Keratinocyte (primary cell): ENCODE measurements around the gene PIGA. TPM values are rescaled to one million over a fixed set of nuclear protein-coding genes. Genes with fewer than 3 reads are reported as not detected.

ENCODE experiments used
- DNase-seq: peaks from one replicate; pipeline ENCODE4 v3.0.0-alpha.2; 2011; ENCODE audit warnings: low read depth, missing footprints, low spot score
- FAIRE-seq: peaks from 2 replicates; lab custom pipeline; 2011; peaks lifted over from hg19 to GRCh38; lab: Jason Lieb, UNC
- H2AFZ ChIP-seq: 2 replicates; pipeline ENCODE4 v1.6.0; 2012; ENCODE audit warnings: low read length, control low read depth, inconsistent platforms; ENCODE audit not compliant: control insufficient read depth
- H3K27ac ChIP-seq: 2 replicates; pipeline ENCODE4 v1.5.1; 2011; ENCODE audit warnings: low read length; ENCODE audit not compliant: control insufficient read depth, insufficient read depth
- H3K27me3 ChIP-seq: 3 replicates; pipeline ENCODE4 v1.6.0; 2011; ENCODE audit warnings: low read length; ENCODE audit not compliant: control insufficient read depth, insufficient read depth; ENCODE audit errors: extremely low read depth
- H3K36me3 ChIP-seq, 2 experiments: 2 replicates in 1 of 2; 3 replicates in 1 of 2; pipeline ENCODE4 v1.5.1; 2011; ENCODE audit warnings: low read length in 2 of 2, mild to moderate bottlenecking in 1 of 2; ENCODE audit not compliant: control insufficient read depth in 2 of 2, insufficient read depth in 2 of 2; ENCODE audit errors: extremely low read depth in 1 of 2
- H3K4me1 ChIP-seq: 3 replicates; pipeline ENCODE4 v1.5.1; 2011; ENCODE audit warnings: low read length; ENCODE audit not compliant: control insufficient read depth, insufficient read depth; ENCODE audit errors: extremely low read depth
- H3K4me2 ChIP-seq: 3 replicates; pipeline ENCODE4 v1.6.0; 2011; ENCODE audit warnings: low read depth, low read length; ENCODE audit not compliant: control insufficient read depth, insufficient read depth; ENCODE audit errors: extremely low read depth
- H3K4me3 ChIP-seq, 3 experiments: fragments of 200-600 bp in 1 of 3; sonication (generic) in 1 of 3; 2 replicates in 2 of 3; 3 replicates in 1 of 3; pipeline ENCODE4 v1.5.1; 2011 to 2016; ENCODE audit warnings: low read length in 3 of 3, mild to moderate bottlenecking in 3 of 3, control low read depth in 2 of 3, inconsistent platforms in 1 of 3, low read depth in 1 of 3, mixed read lengths in 1 of 3, mixed run types in 1 of 3, moderate library complexity in 1 of 3; ENCODE audit not compliant: control insufficient read depth in 2 of 3, insufficient read depth in 2 of 3; ENCODE audit errors: extremely low read depth in 1 of 3
- H3K79me2 ChIP-seq: 2 replicates; pipeline ENCODE4 v1.6.0; 2012; ENCODE audit warnings: low read length; ENCODE audit not compliant: control insufficient read depth, insufficient read depth
- H3K9ac ChIP-seq: 3 replicates; pipeline ENCODE4 v1.6.0; 2011; ENCODE audit warnings: low read length; ENCODE audit not compliant: control insufficient read depth, insufficient read depth; ENCODE audit errors: extremely low read depth
- H3K9me1 ChIP-seq: 3 replicates; pipeline ENCODE4 v1.6.0; 2011; ENCODE audit warnings: low read length; ENCODE audit not compliant: control insufficient read depth, insufficient read depth; ENCODE audit errors: extremely low read depth
- H3K9me3 ChIP-seq: 2 replicates; pipeline ENCODE4 v1.5.1; 2012; ENCODE audit warnings: low read depth, low read length; ENCODE audit not compliant: control insufficient read depth
- H4K20me1 ChIP-seq: 3 replicates; pipeline ENCODE4 v1.6.0; 2011; ENCODE audit warnings: low read length; ENCODE audit not compliant: control insufficient read depth, insufficient read depth; ENCODE audit errors: extremely low read depth
- CTCF ChIP-seq, 3 experiments: IDR thresholded peaks in 1 of 3; conservative IDR thresholded peaks in 1 of 3; optimal IDR thresholded peaks in 1 of 3; 2 replicates in 2 of 3; 3 replicates in 1 of 3; pipeline versions ENCODE3 to v1.5.1; 2011; ENCODE audit warnings: low read length in 3 of 3, mild to moderate bottlenecking in 3 of 3, moderate library complexity in 2 of 3, control low read depth in 1 of 3, inconsistent platforms in 1 of 3; ENCODE audit not compliant: insufficient read depth in 2 of 3; ENCODE audit errors: extremely low read depth in 1 of 3
- EZH2 ChIP-seq: IDR thresholded peaks from one replicate; pipeline ENCODE4 v1.6.1; 2012; ENCODE audit warnings: inconsistent platforms, mild to moderate bottlenecking, low read length, moderate library complexity
- dilution Hi-C: fragments of 300-500 bp; cut with MboI; formaldehyde crosslinking; loops from one replicate; pipeline ENCODE4 v1.7.0; 2020; ENCODE audit warnings: low sequenced_read_pairs; ENCODE audit not compliant: extremely low pct_ligation_motif_present
- polyA plus RNA-seq, 5 experiments: library from polyadenylated mRNA; depleted of rRNA in 3 of 5; stranded (reverse) in 3 of 5; stranded (forward) in 1 of 5; unstranded in 1 of 5; fragments of >200 nt; gene quantifications; 1 replicate in 1 of 5; 2 replicates in 3 of 5; 3 replicates in 1 of 5; pipeline versions ENCODE4 v1.2.1 to v1.2.3, GENCODE V29; 2011 to 2012; ENCODE audit warnings: missing spikeins in 2 of 5, low read depth in 1 of 5, low replicate concordance in 1 of 5

PIGA gene
- polyA plus RNA-seq, 1 donor (not counting 4 experiments of a cell fraction or from before 2014, with no cell fraction given), result 17.0 TPM

- no peak overlapping the region for H3K9ac ChIP-seq
- no peaks in the 10 kb centered on the region for H3K27me3 ChIP-seq
- no peak overlapping the region for H3K4me2 ChIP-seq
- no peak overlapping the region for H2AFZ ChIP-seq
- TF ChIP-seq CTCF (optimal IDR thresholded peaks at IDR 0.05 in 1 of 3, IDR thresholded peaks at IDR 0.05 in 1 of 3, conservative IDR thresholded peaks at IDR 0.05 in 1 of 3; ENCODE audit: extremely low read depth in 1 of 3, insufficient read depth in 2 of 3, low read length in 3 of 3), result no peak
- no peak for TF ChIP-seq EZH2
- FAIRE-seq, result no peak
- no peaks in the 10 kb centered on the region for H3K9me1 ChIP-seq
- no peaks in the 10 kb centered on the region for H3K79me2 ChIP-seq
- dilution Hi-C loops, result loop anchor here (25.0 kb wide), 1 partner anchor 106 kb away; no protein-coding TSS in a partner anchor
- H3K27ac ChIP-seq, result no peak overlapping the region
- no peaks in the 10 kb centered on the region for H4K20me1 ChIP-seq
- no peaks in the 10 kb centered on the region for H3K9me3 ChIP-seq
- H3K4me1 ChIP-seq, result no peaks in the 10 kb centered on the region
- no peak for DNase-seq
- H3K4me3 ChIP-seq, result no peak overlapping the region
- no peaks in the 10 kb centered on the region for H3K36me3 ChIP-seq
Observed at GRCh38 chrX:15356444-15356843, 21.1 kb upstream of the PIGA start.

- Histone ChIP-seq H3K36me3 (no peaks in the 10 kb centered on the region), H3K79me2 (no peaks in the 10 kb centered on the region), H4K20me1 (no peaks in the 10 kb centered on the region), H3K9me3 (no peaks in the 10 kb centered on the region), H3K4me2 (no peak overlapping the region), H3K27ac (no peak overlapping the region), H3K27me3 (no peaks in the 10 kb centered on the region), H3K4me1 (no peaks in the 10 kb centered on the region), H3K9me1 (no peaks in the 10 kb centered on the region), H3K9ac (no peak overlapping the region), H2AFZ (no peak overlapping the region), H3K4me3 (no peak overlapping the region)
- TF ChIP-seq CTCF (optimal IDR thresholded peaks at IDR 0.05 in 1 of 3, IDR thresholded peaks at IDR 0.05 in 1 of 3, conservative IDR thresholded peaks at IDR 0.05 in 1 of 3; ENCODE audit: extremely low read depth in 1 of 3, insufficient read depth in 2 of 3, low read length in 3 of 3), result no peak
- FAIRE-seq, result no peak
- DNase-seq, result no peak
- dilution Hi-C loops, result loop anchor here (25.0 kb wide), 1 partner anchor 112 kb away; no protein-coding TSS in a partner anchor
Observed at GRCh38 chrX:15350329-15350996, 15.1 kb upstream of the PIGA start.
